Measurements from ENCODE around the gene LITAF.
"Not testable (repeated sequence)": the region's sequence is repeated elsewhere in the genome, so short reads cannot be mapped to it uniquely, and the experiment has no call there.

The LITAF gene

DNA sequence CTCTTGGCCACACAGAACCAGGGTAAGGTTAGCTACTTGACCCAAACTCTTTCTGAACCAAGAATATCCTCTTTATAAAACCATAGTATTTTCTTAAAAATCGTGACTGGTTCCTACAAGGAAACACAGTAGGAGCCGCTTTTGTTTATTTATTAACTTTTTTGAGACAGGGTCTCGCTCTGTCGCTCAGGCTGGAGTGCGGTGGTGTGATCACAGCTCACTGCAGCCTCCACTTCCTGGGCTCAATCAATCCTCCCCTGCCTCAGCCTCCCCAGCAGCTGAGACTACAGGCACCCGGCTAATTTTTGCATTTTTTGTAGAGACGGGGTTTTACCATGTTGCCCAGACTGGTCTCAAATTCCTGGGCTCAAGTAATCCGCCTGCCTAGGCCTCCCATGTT lies 14.7 kb upstream of the LITAF start:
- DNase-seq (ENCODE audit: low spot score), result no peak
- TF ChIP-seq CTCF (IDR thresholded peaks at IDR 0.05; ENCODE audit: extremely low read depth, insufficient read depth, missing control alignments), result no peak
- in situ Hi-C loops (cut with MboI; ENCODE audit: low pct_unique_long_range_greater_than_20kb, low sequenced_read_pairs, unreplicated experiment), result no loop called here

DNA sequence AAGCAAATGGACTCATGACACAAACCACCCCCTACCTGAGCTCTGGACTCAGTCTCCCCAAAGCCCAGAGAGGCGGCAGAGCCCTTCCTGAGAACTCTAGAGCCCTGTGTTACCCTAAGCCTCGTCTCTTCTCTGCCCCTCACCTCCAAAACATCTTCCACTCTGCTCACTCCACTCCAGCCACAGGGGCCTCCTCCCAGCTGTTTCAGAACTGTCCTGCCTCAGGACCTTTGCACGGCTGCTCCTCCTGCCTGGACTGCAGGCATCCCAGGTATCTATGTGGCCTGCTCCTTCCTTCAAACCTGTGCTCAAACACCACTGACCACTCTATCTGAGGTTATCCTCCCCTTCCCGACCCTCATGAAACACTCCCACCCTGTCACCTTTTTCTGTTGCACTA lies 12.9 kb upstream of the LITAF start:
- TF ChIP-seq CTCF (IDR thresholded peaks at IDR 0.05; ENCODE audit: extremely low read depth, insufficient read depth, missing control alignments), result no peak
- in situ Hi-C loops (cut with MboI; ENCODE audit: low pct_unique_long_range_greater_than_20kb, low sequenced_read_pairs, unreplicated experiment), result no loop called here
- DNase-seq (ENCODE audit: low spot score), result no peak

- no peak for TF ChIP-seq CTCF (IDR thresholded peaks at IDR 0.05; ENCODE audit: extremely low read depth, insufficient read depth, missing control alignments)
- DNase-seq (ENCODE audit: low spot score), result no peak
- in situ Hi-C loops (cut with MboI; ENCODE audit: low pct_unique_long_range_greater_than_20kb, low sequenced_read_pairs, unreplicated experiment), result no loop called here
Observed at GRCh38 chr16:11597235-11598095, 10.7 kb upstream of the LITAF start.

DNA sequence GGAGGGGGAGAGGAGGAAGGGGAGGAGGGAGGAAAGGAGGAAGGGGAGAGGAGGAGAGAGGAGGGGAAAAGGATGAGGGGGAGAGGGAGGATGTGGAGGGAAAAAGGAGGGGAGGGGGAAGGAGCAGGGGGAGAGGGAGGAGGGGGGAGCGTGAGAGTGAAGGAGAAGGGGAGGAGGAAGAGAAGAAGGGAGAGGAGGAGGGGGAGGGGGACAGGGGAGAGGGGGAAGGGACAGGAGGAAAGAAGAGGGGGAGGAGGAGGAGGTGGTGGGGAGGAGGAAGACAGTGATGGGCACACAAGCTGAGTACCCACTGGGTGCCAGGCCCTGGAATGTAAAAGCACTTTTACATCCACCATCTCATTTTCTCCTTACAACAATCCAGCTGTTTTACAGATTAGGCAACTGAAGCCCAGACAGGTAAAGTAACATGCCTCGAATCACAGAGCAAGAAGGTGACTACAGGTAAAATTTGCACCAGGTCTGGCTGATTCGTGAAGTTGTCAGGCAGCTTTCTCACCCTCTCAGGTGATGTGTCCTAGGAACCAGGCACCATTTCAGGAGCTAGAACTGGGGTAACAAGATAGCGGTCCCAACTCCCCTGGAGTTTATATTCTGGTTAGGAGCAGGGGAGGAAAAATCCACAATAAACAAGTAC lies 10.0 kb upstream of the LITAF start:
- no peak for DNase-seq (ENCODE audit: low spot score)

DNA sequence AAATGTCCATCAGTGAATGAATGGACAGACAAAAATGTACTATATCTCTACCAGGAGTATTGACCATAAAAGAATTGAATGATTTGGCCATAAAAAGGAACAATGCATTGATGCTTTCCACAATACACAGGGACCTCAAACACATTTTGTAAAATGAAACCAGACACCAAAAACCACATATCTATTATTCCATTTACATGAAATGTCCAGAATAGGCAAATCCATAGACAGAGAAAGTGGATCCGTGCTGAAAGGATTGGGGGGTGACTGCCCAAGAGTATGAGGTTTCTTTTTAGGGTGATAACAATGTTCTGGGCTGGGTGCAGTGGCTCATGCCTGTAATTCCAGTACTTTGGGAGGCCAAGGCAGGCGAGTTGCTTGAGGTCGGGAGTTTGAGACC lies 6.9 kb upstream of the LITAF start:
- in situ Hi-C loops (cut with MboI; ENCODE audit: low pct_unique_long_range_greater_than_20kb, low sequenced_read_pairs, unreplicated experiment), result no loop called here
- no peak for TF ChIP-seq CTCF (IDR thresholded peaks at IDR 0.05; ENCODE audit: extremely low read depth, insufficient read depth, missing control alignments)
- DNase-seq (ENCODE audit: low spot score), result no peak

More for the DNA sequence above, 10.0 kb upstream of the LITAF start:
- in situ Hi-C loops (cut with MboI; ENCODE audit: low pct_unique_long_range_greater_than_20kb, low sequenced_read_pairs, unreplicated experiment), result no loop called here
- TF ChIP-seq CTCF (IDR thresholded peaks at IDR 0.05; ENCODE audit: extremely low read depth, insufficient read depth, missing control alignments), result no peak

DNA sequence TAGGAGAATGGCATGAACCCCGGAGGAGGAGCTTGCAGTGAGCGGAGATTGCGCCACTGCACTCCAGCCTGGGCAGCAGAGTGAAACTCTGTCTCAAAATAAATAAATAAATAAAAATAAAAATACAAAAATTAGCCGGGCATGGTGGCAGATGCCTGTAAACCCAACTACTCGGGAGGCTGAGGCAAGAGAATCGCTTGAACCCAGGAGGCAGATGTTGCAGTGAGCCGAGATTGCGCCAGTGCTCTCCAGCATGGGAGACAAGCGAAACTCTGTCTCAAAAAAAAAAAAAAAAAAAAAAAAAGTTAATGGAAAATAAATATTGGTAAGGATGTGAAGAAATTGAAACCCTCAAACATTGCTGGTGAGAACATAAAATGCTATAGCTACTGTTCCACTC lies 6.4 kb upstream of the LITAF start:
- in situ Hi-C loops (cut with MboI; ENCODE audit: low pct_unique_long_range_greater_than_20kb, low sequenced_read_pairs, unreplicated experiment); DNase-seq (ENCODE audit: low spot score): not testable (repeated sequence)

GRCh38 chr16:11591630-11592029 lies 4.9 kb upstream of the LITAF start:
- DNase-seq (ENCODE audit: low spot score); in situ Hi-C loops (cut with MboI; ENCODE audit: low pct_unique_long_range_greater_than_20kb, low sequenced_read_pairs, unreplicated experiment): not testable (repeated sequence)

Data from GM13977 (cell line).